HepG2 (cell line): ENCODE measurements around the gene MMP25. TPM values are rescaled to one million over a fixed set of nuclear protein-coding genes. Genes with fewer than 3 reads are reported as not detected.
A peak's percentile ranks its signal among the peaks of the same experiment; 100 is the strongest.

Experiments used
- ATAC-seq: fragments of 200-7000 bp; cut with Tn5 transposase; 3 replicates; pipeline ENCODE4 v1.9.1; 2020; ENCODE audit warnings: mild to moderate bottlenecking, moderate library complexity
- BruUV-seq: library from RNA; stranded (reverse); fragments of 400-500 nt; replicated peaks from 2 replicates; lab custom pipeline; 2021; lab: Mats Ljungman, UMichigan
- CTCF ChIA-PET: fragments of 300-600 bp; formaldehyde crosslinking; extraction: SDS; loops from one replicate; lab custom pipeline; 2021; ENCODE audit warnings: low total read pairs, inconsistent platforms, low intra/inter-chr PET ratio; lab: Yijun Ruan, JAX
- POLR2A ChIA-PET: fragments of 350-600 bp; sonication (Branson Sonifier 250); formaldehyde crosslinking; loops from one replicate; lab custom pipeline; 2020; ENCODE audit warnings: antibody characterized with exemption, inconsistent platforms; lab: Yijun Ruan, JAX
- DNase-seq: peaks from one replicate; pipeline ENCODE4 v3.0.0-alpha.2; 2015; ENCODE audit warnings: low spot score
- FAIRE-seq: peaks from 3 replicates; lab custom pipeline; 2011; peaks lifted over from hg19 to GRCh38; lab: Jason Lieb, UNC
- H2AFZ ChIP-seq: one replicate; pipeline ENCODE4 v1.6.1; 2011; ENCODE audit warnings: low read length, inconsistent platforms
- H3K27ac ChIP-seq: fragments of 300-600 bp; 3 replicates; pipeline ENCODE4 v1.8.0; 2011; ENCODE audit warnings: mixed run types, mild to moderate bottlenecking, mixed read lengths, low read length, inconsistent platforms; ENCODE audit not compliant: insufficient read depth; ENCODE audit errors: extremely low read length
- H3K27me3 ChIP-seq, 2 experiments: fragments of 200-600 bp in 1 of 2; 2 replicates in 1 of 2; 3 replicates in 1 of 2; pipeline versions ENCODE4 v1.6.0 to v1.8.0; 2011; ENCODE audit warnings: low read length in 2 of 2, mild to moderate bottlenecking in 2 of 2, moderate library complexity in 2 of 2, inconsistent platforms in 1 of 2; ENCODE audit not compliant: insufficient read depth in 2 of 2, control insufficient read depth in 1 of 2
- H3K36me3 ChIP-seq, 2 experiments: fragments of 200-600 bp in 1 of 2; replicated peaks in 1 of 2; 2 replicates in 1 of 2; 3 replicates in 1 of 2; pipeline versions ENCODE4 v1.5.1 to v1.8.0; 2011; ENCODE audit warnings: low read length in 2 of 2, inconsistent platforms in 1 of 2; ENCODE audit not compliant: insufficient read depth in 2 of 2, control insufficient read depth in 1 of 2
- H3K4me1 ChIP-seq: 2 replicates; pipeline ENCODE4 v1.5.1; 2012; ENCODE audit warnings: low read length, inconsistent platforms; ENCODE audit not compliant: insufficient read depth
- H3K4me2 ChIP-seq: 2 replicates; pipeline ENCODE4 v1.6.0; 2011; ENCODE audit warnings: low read depth, low read length, inconsistent platforms
- H3K4me3 ChIP-seq, 3 experiments: fragments of 200-600 bp in 1 of 3; sonication (generic), shearing (Covaris generic) in 1 of 3; replicated peaks in 1 of 3; 2 replicates each; pipeline ENCODE4 v1.5.1; 2011 to 2016; ENCODE audit warnings: low read length in 3 of 3, inconsistent platforms in 2 of 3, low read depth in 2 of 3, mild to moderate bottlenecking in 2 of 3, control low read depth in 1 of 3, mixed read lengths in 1 of 3; ENCODE audit not compliant: insufficient read depth in 1 of 3
- H3K79me2 ChIP-seq: one replicate; pipeline ENCODE4 v1.6.1; 2011; ENCODE audit warnings: low read length, inconsistent platforms; ENCODE audit not compliant: insufficient read depth
- H3K9ac ChIP-seq: 2 replicates; pipeline ENCODE4 v1.6.0; 2011; ENCODE audit warnings: mild to moderate bottlenecking, low read depth, low read length, inconsistent platforms; ENCODE audit not compliant: insufficient read depth
- H3K9me3 ChIP-seq: 2 replicates; pipeline ENCODE4 v1.5.1; 2012; ENCODE audit warnings: mild to moderate bottlenecking, low read length
- H4K20me1 ChIP-seq: 2 replicates; pipeline ENCODE4 v1.6.0; 2011; ENCODE audit warnings: inconsistent platforms, mild to moderate bottlenecking, low read length, moderate library complexity; ENCODE audit not compliant: insufficient read depth
- AGO2 ChIP-seq: fragments of 200-400 bp; formaldehyde crosslinking; optimal IDR thresholded peaks from 2 replicates; pipeline ENCODE3; 2017; ENCODE audit warnings: mild to moderate bottlenecking, low read depth, low read length, moderate library complexity
- CTCF ChIP-seq: sonication (generic); formaldehyde crosslinking; IDR thresholded peaks from 2 replicates; pipeline ENCODE4 v1.5.0; 2020; ENCODE audit warnings: mild to moderate bottlenecking, missing genetic modification reagents, moderate library complexity
- MIER2 ChIP-seq: IDR thresholded peaks from 2 replicates; pipeline ENCODE4 v1.6.1; 2016; ENCODE audit warnings: missing biosample characterization, missing genetic modification reagents
- MXD1 ChIP-seq: sonication (generic); formaldehyde crosslinking; IDR thresholded peaks from 2 replicates; pipeline ENCODE4 v1.4.0; 2020; ENCODE audit warnings: mild to moderate bottlenecking, missing genetic modification reagents
- PHF21A ChIP-seq: sonication (generic); formaldehyde crosslinking; IDR thresholded peaks from 2 replicates; pipeline ENCODE4 v1.5.0; 2020; ENCODE audit warnings: mild to moderate bottlenecking, missing genetic modification reagents
- TFAP4 ChIP-seq: sonication (generic); IDR thresholded peaks from 2 replicates; pipeline ENCODE4 v1.6.1; 2016; ENCODE audit warnings: low read depth, borderline replicate concordance
- UBTF ChIP-seq: sonication (generic); formaldehyde crosslinking; IDR thresholded peaks from 2 replicates; pipeline ENCODE4 v1.4.0; 2020; ENCODE audit warnings: mild to moderate bottlenecking, missing genetic modification reagents
- ZNF687 ChIP-seq: sonication (generic); formaldehyde crosslinking; IDR thresholded peaks from 2 replicates; pipeline ENCODE4 v1.5.1; 2020; ENCODE audit warnings: mild to moderate bottlenecking, missing genetic modification reagents, moderate library complexity
- ZNF737 ChIP-seq: sonication (generic); formaldehyde crosslinking; IDR thresholded peaks from 2 replicates; pipeline ENCODE4 v1.5.0; 2020; ENCODE audit warnings: missing genetic modification reagents, mild to moderate bottlenecking, borderline replicate concordance
- WGBS: methylation state at CpG from one replicate; pipeline ENCODE4 v1.1.6; 2017; ENCODE audit warnings: low lambda C conversion rate; 5-methylcytosine and 5-hydroxymethylcytosine counted together
- in situ Hi-C: cut with HindIII; loops from 2 replicates; pipeline ENCODE4 v1.10.0; 2017; ENCODE audit warnings: low pct_unique_long_range_greater_than_20kb; ENCODE audit not compliant: extremely low pct_ligation_motif_present
- intact Hi-C: fragments of 100-400 bp; cut with micrococcal nuclease; formaldehyde crosslinking; loops from one replicate; pipeline ENCODE4 v1.10.0; 2022; ENCODE audit not compliant: unreplicated experiment
- polyA plus RNA-seq, 8 experiments: library from polyadenylated mRNA; depleted of rRNA in 3 of 8; stranded (reverse) in 7 of 8; unstranded in 1 of 8; fragments of >200 nt; fragmentation: Illumina TruSeq in 4 of 8; extraction: Trizol in 4 of 8; gene quantifications; 2 replicates each; pipeline versions ENCODE4 v1.2.1 to v1.2.3, GENCODE V29; 2011 to 2016; ENCODE audit warnings: low read depth in 4 of 8, missing spikeins in 1 of 8, mixed read lengths in 1 of 8; ENCODE audit not compliant: insufficient read depth in 1 of 8
- total RNA-seq, 5 experiments: library from RNA; depleted of rRNA; stranded (reverse); fragments of >200 nt; fragmentation: Illumina TruSeq; extraction: Trizol; gene quantifications; 2 replicates each; pipeline ENCODE4 v1.2.3, GENCODE V29; 2016; ENCODE audit warnings: low read depth in 1 of 5

MMP25 gene
- total and polyA plus RNA-seq, 2 of the 13 experiments (the other 11 are each of a cell fraction or from before 2014, with no cell fraction given): 0.04 to 0.08 TPM

GRCh38 chr16:3092501-3092941 is 46.2 kb downstream of the MMP25 start:
- Histone ChIP-seq H3K4me3 (no peak overlapping the region; a peak in 1 of 6 replicates), H3K9ac (no peak overlapping the region), H3K36me3 (no peaks in the 10 kb centered on the region), H2AFZ (no peak overlapping the region), H3K27ac (no peak overlapping the region), H3K79me2 (no peaks in the 10 kb centered on the region), H3K9me3 (no peaks in the 10 kb centered on the region), H3K27me3 (peaks cover 0 to 15% of the 10 kb centered on the region in 2 experiments; a peak in 2 of 5 replicates), H4K20me1 (no peaks in the 10 kb centered on the region), H3K4me2 (peak overlapping the region; percentile 36; the same call in 1 of the 2 replicates), H3K4me1 (peaks cover 15% of the 10 kb centered on the region)
- ChIA-PET POLR2A (no interaction called here), CTCF (no interaction called here)
- intact Hi-C loops: no loop called here
- in situ Hi-C loops: no loop called here
- WGBS: 7% methylated on average over 4 of the region's 20 CpGs
- BruUV-seq: no TSS peak
- FAIRE-seq (no peak), DNase-seq (no peak), ATAC-seq (peak; percentile 61)
- TF ChIP-seq AGO2: peak; percentile 57
- 0 out of 2 replicates have a peak, but pooled peaks have one; percentile 27 for TF ChIP-seq MXD1
- TF ChIP-seq CTCF (CRISPR knock-in tag): peak; percentile 28; the same call in 1 of the 2 replicates
- no peak for TF ChIP-seq ZNF737 (CRISPR knock-in tag)
- TF ChIP-seq PHF21A (CRISPR knock-in tag): no peak
- TF ChIP-seq UBTF (CRISPR knock-in tag): peak; percentile 29; the same call in 1 of the 2 replicates
- peak; percentile 39; the same call in 1 of the 2 replicates for TF ChIP-seq TFAP4
- no peak for TF ChIP-seq MIER2 (CRISPR knock-in tag)
- peak; percentile 31 for TF ChIP-seq ZNF687 (CRISPR knock-in tag)
